Measurements from ENCODE around the gene CCL13.
"Not testable (repeated sequence)": the region's sequence is repeated elsewhere in the genome, so short reads cannot be mapped to it uniquely, and the experiment has no call there.

CCL13 gene

DNA sequence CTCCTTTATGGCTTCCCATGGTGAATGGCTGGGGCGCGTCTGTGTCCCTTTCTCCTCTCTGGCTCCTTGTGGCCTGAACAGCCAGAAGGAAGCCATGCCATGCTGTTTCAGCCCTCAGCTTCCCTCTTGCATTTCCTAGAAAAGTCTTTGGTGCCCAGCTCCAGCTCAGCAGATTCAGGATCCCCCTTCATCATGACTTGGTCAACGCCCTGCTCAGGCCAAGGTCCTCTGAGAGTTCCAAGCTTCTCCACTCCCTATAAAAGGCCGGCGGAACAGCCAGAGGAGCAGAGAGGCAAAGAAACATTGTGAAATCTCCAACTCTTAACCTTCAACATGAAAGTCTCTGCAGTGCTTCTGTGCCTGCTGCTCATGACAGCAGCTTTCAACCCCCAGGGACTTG, at the start of gene CCL13:
Gene CCL13 (plus strand): TSS at position 287 of the 400 bp plus-strand sequence. CDS start 47 bp downstream, at position 334.
- no peak for DNase-seq

DNA sequence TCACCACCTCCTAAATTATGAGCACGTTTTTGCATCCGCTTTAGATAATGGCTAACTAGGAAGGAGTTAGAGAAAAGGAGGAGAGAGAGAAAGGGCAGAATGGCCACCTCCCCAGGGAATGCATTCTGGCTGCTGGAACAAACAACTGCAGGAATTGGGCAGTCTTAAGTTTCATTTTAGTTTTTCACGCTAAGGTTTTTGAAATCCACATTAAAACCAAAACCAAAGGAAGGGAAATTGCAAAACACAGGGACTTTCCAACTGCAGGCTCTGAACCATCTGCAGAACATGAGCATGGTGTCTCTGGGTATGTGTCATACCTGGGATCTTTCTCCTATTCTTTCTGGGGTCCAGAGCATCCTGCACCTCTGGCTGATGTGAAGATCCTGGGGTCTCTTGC, 49.2 kb upstream of the CCL13 start:
- DNase-seq = no peak

DNA sequence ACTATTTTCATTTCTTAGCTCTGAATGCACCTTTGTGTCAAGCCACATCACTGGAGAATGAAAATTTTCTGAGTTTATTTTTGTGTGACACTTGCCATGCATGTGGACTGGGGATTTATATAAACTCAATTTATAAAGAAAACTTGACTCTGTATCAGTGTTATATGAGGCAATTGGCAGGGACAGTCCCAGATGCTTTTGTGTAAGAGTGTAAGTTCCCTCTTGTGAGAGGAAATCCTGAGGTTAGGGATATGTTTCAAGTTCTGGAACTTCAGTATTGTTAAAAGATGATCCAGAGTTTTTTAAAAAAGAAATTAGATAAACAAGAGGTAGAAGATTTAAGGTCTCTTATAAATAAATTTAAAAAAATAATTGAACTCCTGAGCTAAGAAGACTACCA, 47.9 kb upstream of the CCL13 start:
- no peak for DNase-seq

DNA sequence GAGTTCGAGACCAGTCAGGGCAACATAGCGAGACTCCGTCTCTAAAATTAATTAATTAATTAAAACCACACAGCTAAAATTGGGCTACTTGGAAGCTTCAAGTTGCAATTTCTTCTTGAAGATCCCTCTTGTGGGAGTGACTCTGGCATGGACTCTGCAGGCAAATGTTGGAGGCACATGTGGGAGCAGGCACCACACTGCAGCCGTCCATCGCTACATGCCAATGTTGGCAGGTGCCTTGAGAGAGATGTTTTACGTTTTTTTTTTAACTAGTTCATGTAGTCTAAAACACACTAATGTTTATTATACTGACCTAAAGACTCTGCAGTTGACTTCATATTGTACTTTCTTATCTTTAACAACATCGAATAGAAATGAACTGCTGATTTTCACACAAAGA, 45.0 kb upstream of the CCL13 start:
- DNase-seq = no peak

DNA sequence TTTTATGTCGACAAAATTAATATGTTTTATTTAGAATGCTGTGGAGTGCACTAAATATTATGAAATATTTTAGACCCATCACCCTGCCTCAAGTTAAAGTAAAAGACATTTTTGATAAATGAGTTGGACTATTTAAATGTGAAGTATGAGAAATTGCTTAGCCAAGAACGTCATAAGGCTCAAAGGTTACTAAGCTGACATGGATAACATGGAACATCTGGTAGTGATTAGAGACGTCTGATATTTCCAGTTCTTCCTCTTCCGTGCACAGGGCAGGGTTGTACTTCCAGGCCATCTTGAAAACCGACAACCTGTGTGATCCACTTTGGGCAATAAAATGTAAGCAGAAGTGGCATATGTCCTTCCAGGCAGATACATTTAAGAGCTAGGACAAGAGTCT, 44.2 kb upstream of the CCL13 start:
- no peak for DNase-seq

DNA sequence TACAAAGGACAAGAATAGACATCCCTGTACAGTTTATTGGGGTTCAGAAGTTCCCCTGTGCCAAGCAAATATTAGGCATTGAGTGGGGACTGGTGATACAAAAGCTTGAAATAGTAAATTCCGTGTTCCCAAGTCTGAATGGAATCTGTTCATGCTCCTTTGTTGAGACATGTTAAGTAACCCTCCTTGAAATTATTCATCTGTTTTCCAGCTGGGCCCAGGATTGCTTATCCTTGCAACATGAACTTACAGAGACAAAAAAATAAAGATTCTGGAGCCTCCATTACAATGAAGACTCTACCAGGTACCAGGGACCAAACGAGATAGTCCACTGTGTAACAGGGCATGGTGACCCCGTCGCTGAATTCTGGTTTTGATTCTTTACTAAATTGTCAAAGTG, 43.1 kb upstream of the CCL13 start:
- DNase-seq = no peak

DNA sequence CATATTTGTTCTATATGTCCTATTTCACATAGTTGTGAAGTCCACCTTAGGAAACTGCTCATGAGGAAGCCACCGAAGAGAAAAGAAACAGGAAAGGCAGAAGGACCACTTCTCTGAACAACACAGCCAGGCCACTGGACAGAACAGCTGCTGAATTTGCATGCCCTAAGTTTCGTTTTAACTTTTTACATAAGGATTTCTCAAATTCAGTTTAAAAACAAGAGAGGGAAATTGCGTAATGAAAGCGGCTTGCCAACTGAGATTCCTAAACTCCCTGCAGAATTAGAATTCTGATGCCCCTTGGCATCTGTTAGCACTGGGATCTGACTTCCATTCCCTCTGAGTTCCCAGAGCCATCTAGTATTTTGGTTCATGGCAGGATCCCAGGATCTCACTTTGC, 42.0 kb upstream of the CCL13 start:
- DNase-seq = no peak

DNA sequence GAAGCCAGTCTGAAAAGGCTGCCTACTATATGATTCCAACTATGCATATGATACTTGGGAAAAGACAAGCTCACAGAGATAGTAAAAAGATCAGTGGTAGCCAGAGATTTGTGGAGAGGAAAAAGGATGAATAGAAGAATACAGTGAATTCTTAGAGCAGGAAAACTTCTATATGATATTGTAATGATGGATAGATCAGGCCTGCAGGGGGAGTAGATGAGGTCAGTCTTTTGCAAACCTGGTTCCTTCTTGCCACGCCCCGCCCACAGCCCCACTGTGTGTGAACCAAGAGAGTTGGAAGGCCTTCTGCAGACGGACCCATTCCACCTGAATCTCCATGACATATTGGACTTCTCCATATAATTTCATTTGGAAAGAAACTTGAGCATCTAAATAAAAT, 37.8 kb upstream of the CCL13 start:
- DNase-seq = no peak

DNA sequence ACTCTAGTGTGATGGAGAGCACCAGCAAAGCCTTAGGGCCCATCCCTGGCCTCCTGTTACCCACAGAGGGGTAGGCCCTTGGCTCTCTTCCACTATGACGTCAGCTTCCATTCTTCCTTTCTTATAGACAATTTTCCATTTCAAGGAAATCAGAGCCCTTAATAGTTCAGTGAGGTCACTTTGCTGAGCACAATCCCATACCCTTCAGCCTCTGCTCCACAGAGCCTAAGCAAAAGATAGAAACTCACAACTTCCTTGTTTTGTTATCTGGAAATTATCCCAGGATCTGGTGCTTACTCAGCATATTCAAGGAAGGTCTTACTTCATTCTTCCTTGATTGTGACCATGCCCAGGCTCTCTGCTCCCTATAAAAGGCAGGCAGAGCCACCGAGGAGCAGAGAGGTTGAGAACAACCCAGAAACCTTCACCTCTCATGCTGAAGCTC, 37.2 kb upstream of the CCL13 start, which contains the start of gene CCL8:
Gene CCL8 (plus strand): TSS at position 397 of the 445 bp plus-strand sequence. CDS start 67 bp downstream, outside the sequence.
- DNase-seq = no peak

DNA sequence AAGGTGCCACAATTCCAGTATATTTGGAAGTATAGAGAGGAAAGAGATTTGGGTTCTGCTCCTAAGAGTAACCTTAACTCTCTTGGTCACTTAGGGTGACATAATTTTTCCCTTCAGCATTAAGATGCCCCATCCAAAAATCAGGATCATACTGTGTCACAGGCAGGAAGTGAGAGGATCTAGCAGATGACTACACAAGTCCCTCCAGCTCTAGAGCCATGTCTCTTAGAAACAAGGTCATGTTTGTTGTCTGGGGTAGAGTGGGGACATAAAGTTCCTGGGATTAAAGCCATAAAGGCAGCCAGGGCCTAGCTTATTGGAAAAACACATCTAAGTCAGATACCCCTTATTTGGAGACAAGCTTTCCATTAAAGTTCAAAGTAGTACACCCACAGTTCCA, 34.3 kb upstream of the CCL13 start:
- no peak for DNase-seq

DNA sequence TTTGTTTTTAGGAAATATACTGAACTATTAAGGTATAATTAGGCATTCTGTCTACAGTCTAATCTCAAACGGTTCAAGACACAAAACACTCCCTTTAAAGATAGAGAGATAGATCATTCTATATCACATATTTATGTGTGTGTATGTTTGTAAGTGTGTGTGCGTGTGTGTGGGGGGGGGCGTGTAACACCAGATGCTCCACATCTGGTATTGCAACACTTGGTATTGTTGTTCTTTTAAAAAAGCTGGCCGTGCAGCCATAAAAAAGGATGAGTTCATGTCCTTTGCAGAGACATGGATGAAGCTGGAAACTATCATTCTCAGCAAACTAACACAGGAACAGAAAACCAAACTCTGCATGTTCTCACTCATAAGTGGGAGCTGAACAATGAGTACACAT, 28.7 kb upstream of the CCL13 start:
- DNase-seq = not testable (repeated sequence)

DNA sequence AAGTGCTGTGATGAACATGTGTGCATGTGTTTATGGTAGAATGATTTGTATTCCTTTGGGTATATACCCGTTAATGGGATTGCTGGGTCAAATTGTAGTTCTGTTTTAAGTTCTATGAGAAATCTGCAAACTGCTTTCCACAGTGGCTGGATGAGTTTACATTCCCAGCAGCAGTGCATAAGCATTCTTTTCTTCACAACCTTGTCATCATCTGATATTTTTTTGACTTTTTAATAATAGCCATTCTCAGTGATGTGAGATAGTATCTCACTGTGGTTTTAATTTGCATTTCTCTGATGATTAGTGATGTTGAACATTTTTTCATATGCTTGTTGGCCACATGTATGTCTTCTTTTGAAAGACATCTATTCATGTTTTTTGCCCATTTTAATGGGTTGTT, 18.6 kb upstream of the CCL13 start:
- no peak for DNase-seq

DNA sequence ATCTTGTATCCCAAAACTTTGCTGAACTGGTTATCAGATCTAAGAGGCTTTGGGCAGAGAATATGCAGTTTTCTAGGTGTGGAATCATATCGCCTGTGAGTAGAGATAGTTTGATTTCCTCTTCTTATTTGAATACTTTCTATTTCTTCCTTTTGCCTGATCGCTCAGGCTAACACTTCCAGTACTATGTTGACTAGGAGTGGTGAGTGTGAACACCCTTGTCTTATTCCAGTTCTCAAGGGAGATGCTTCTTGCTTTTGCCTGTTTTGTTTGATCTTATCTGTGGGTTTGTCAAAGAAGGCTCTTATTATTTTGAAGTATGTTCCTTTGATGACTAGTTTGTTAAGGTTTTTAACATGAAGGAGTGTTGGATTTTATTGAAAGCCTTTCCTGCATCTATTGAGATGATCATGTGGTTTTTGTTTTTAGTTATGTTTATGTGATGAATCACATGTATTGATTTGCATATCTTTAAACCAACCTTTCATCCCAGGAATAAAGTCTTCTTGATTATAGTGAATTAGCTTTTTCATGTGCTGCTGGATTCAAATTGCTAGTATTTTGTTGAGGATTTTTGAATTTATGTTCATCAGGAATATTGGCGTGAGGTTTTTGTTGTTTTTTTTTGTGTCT, 17.0 kb upstream of the CCL13 start:
- no peak for DNase-seq

DNA sequence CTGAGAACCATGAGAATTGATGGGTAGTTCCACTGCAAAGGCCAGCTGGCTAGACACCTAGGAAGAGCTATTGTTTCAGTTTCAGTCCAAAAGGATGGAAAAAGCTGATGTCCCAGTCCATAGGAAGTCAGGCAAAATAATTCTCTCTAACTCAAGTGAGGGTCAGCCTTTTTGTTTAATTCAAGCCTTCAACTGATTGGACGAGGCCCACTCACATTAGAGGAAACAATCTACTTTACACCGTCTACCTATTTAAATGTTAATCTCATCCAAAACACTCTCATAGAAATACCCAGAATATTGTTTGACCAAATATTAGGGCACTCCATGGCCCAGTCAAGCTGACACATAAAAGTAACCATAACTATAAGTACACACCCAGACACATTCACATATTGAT, 14.4 kb upstream of the CCL13 start:
- no peak for DNase-seq

DNA sequence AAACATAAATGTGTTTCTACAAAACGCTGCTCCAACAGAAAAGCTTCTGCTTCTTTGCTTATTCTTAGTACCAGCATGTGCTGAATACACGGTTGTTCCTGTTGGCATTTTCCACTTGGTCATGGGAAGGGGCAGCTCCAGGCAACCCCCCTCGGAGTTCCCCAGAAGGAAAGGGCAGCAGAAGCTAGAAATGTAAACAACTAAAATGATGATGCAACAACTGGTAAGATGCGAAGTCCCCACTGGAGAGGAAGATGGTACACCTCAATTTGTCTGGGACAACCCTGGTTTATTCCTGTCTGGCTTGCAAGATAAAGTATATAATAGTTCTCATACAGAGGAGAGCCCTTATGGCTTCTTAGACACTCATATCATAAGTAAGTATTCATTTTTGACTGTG, 9.2 kb upstream of the CCL13 start:
- no peak for DNase-seq

DNA sequence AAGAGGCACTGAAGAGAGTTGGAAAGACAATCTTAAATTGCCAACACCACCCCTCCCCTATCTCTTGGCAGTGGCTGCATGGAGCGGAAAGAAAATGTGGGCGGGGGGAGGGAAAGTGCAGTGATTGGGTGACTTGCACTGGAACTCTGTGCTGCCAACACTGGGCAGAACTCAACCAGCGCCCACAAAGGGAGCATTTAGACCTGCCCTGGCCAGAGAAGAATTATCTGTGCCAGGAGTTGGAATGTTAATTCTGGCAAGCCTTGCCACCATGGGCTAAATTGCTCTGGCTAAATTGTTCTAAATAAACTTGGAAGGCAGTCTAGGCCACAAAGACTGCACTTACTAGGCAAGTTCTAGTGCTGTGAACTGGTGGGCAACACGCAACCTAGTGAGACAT, 6.5 kb upstream of the CCL13 start:
- no peak for DNase-seq

DNA sequence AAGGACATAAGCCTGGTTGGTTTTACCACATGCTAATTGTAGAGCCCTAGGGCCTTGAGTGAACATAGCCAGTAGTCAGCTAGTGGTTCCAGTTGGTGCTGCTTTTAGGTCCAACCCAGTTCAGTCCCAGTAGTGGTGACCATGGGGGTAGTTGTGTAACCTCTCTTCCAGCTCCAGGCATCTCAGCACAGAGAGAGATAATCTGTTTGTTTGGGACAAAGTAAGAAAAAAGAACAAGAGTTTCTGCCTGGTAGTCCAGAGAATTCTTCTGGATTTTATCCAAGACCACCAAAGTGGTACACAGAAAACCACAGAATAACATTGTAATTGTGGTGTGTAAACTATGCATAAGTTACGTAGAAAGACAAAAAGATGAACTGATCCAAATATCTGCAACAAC, 5.2 kb upstream of the CCL13 start:
- no peak for DNase-seq

DNA sequence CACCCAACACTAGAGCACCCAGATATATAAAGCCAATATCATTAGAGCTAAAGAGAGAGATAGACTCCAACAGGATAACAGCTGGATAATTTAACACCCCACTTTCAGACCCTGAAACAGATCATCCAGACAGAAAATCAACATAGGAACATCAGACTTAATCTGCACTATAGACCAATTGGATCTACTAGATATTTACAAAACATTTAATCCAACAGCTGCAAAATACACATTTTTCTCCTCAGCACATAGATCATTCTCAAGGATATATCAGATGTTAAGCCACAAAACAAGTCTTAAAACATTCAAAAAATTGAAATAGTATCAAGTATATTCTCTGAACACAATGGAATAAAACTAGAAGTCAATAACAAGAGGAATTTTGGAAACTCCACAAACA, 4.1 kb upstream of the CCL13 start:
- DNase-seq = no peak

DNA sequence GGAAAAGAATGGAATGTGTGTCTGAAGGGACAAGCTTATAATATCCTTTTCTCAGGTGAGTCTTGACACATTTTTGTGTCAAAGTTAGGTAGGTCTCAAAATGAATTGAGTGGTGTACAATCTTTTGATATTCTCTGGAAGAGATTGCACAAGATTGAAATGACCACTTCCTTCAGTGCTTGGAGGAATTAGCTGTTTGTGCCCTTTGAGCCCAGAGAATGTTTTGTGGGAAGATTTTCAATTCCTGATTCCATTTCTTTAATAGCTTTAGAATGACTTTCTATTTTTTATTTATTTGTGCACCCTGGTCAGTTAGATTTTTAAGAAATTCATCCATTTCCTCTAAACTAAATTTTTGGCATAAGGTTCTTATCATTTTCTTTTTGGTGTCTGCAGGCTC, 1.6 kb upstream of the CCL13 start:
- no peak for DNase-seq

DNA sequence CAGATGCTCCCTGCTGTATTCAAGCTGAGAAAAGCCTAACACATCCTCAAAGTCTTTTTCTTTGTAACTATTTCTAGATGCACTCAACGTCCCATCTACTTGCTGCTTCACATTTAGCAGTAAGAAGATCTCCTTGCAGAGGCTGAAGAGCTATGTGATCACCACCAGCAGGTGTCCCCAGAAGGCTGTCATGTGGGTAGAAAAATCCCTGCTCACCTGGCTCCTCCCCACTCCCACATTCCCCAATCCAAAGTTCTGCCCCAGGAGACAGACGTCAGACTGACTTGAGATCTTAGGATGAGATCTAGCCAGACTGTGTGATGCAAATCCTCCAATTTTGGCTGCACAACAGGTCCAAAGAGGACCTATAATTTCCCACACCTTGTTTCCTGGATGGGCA, 1.1 kb downstream of the CCL13 start:
- no peak for DNase-seq

DNA sequence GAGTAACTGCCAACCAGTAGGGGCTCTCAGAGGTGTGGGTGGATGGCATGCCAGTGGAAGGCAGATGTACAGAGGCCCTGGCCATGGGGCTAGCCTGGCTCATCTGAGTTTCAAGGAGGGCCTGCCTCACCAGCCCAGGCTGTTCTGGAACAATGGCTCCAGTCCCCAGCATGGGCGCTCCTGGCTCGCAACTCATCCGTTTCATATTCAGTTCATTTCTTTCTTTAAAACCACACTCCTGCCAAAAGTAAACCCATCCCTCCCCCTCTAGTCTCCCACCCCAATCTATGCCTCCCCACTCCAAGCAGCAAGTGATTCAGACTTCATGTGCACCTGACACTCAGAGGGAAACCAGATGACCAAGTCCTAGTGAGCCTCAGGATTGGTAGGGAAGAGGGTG, 2.4 kb downstream of the CCL13 start:
- no peak for DNase-seq

DNA sequence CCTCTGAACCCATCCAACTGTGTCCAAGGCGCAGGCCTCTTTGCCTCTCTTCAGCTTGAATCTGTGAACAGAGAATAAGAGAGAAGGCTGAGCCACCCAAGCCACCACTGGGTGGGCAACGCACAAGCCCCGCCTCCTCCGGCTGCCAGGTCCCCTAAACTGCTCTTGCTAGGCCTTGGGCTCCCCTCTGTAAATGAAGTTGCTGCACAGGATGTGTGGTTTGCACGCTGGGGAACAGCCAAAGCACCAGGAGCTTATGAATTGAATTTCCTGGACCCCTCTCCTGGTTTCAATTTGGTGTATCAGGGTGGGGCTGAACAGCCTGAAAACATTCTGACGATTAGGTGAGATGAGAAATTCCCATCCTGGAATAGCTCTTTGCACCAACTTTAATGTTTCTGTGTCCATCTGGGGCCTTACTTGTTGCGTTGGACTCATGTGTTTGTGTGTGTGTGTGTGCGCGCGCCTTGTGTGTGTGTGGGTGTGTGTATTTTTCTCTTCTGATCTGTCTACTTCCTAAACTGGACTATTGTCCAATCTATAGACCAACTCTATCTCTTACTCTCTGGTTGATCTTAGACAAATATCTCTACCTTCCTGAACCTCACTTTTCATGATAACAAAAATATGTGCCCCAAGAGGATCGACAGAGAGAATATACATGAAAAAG, 4.5 kb downstream of the CCL13 start:
- no peak for DNase-seq

DNA sequence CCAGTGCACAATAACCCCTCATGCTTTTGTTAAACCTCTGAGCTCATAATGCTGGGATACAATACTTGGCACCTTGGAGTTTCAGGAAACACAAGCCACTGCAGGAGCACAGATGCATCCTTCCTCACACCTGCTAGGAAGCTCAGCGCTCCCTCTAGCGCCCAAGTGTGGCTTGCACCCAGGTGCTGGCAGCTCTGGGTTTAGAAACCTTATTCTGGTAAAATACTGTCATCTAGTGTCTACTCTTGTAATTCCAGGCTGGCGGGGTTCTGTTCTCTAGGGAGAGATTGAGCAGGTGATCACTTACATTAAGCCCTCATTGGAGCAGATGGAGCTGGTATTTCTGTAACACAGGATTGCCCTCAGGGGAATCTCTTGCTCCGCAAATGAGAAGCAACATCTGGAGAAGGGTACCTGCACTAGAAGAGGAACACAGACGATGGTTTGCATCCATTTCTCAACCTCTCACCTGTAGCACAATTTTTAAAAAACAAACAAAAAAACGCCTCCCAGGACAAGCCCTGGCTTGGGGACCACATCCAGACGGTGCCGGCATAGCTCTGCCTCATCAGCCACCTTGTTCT, 5.3 kb downstream of the CCL13 start:
- DNase-seq = peak; percentile 87

DNA sequence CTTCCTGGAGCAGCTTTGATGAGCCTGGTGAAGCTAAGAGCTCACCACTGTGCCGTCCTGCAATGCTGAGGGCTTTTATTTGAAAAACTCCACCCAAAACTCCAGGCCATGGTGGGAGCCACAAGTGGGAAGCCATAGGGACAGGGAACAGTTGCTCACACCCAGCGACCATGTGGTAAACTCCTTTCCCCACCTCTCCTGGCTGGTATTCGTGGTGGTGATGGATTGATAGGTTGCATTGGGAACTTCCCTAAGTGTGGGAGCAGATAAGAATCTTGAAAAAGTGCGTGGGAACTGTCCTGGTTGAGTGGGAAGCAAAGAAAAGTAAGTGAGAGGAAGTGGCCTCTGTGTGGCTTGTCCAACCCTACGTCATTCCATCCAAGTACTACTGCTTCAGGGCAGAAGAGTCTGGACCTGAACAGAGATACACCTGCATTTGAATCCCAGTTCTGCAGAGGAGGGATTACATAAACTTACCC, 6.9 kb downstream of the CCL13 start, which contains the start of gene CCL1:
Gene CCL1 (minus strand): TSS at position 51 of the 479 bp plus-strand sequence. CDS start 72 bp downstream, outside the sequence.
- no peak for DNase-seq
